Body of pancreas (tissue), 4 donors: ENCODE measurements around the gene ARHGAP24. TPM values are rescaled to one million over a fixed set of nuclear protein-coding genes. Genes with fewer than 3 reads are reported as not detected.

Experiments
- ATAC-seq: fragments of 150-250 bp; one replicate; pipeline ENCODE4 v1.9.1; 2016
- DNase-seq, 4 donors: peaks; one replicate each; pipeline ENCODE4 v3.0.0-alpha.2; 2019
- H3K27ac ChIP-seq, 4 donors: fragments of 200-600 bp; sonication (generic); 1 replicate in 3 of 4; 2 replicates in 1 of 4; pipeline versions ENCODE4 v1.5.1 to v1.6.1; 2016 to 2019; ENCODE audit warnings: mild to moderate bottlenecking in 1 of 4, mixed read lengths in 1 of 4, moderate library complexity in 1 of 4
- H3K27me3 ChIP-seq, 2 donors: fragments of 200-600 bp; sonication (generic); one replicate each; pipeline ENCODE4 v1.6.0; 2016; ENCODE audit warnings: mild to moderate bottlenecking in 1 of 2
- H3K36me3 ChIP-seq, 2 donors: fragments of 200-600 bp; sonication (generic); replicated peaks in 1 of 2; 2 replicates each; pipeline ENCODE4 v1.5.1; 2016; ENCODE audit warnings: low read depth in 2 of 2; ENCODE audit not compliant: insufficient read depth in 1 of 2
- H3K4me1 ChIP-seq: fragments of 200-600 bp; sonication (generic); one replicate; pipeline ENCODE4 v1.6.0; 2016
- H3K4me3 ChIP-seq, 2 donors: fragments of 200-600 bp; sonication (generic); 1 replicate in 1 of 2; 2 replicates in 1 of 2; pipeline ENCODE4 v1.5.1; 2016 to 2019
- H3K9me3 ChIP-seq, 3 donors: fragments of 200-600 bp; sonication (generic); 1 replicate in 2 of 3; 2 replicates in 1 of 3; pipeline ENCODE4 v1.5.1; 2016
- CTCF ChIP-seq, 7 experiments: fragments of 450-650 bp in 4 of 7; fragments of 200-600 bp in 3 of 7; sonication (generic) in 3 of 7; IDR thresholded peaks; one replicate each; pipeline ENCODE4 v1.5.1; 2016 to 2019; ENCODE audit warnings: antibody characterized with exemption in 7 of 7
- POLR2A ChIP-seq, 3 donors: fragments of 450-650 bp; IDR thresholded peaks; one replicate each; pipeline ENCODE4 v1.6.1; 2016; ENCODE audit warnings: antibody characterized with exemption in 3 of 3, mild to moderate bottlenecking in 2 of 3
- WGBS, 2 donors: methylation state at CpG; one replicate each; pipeline ENCODE4 v1.1.5; 2017; 5-methylcytosine and 5-hydroxymethylcytosine counted together
- intact Hi-C: fragments of 100-400 bp; cut with DNase I; formaldehyde crosslinking; loops from one replicate; pipeline ENCODE4 v1.15.1; 2023
- total RNA-seq, 2 donors: library from RNA; depleted of rRNA; stranded (reverse); fragments of >200 nt; gene quantifications; one replicate each; pipeline ENCODE4 v1.1.0, GENCODE V29; 2016

Gene ARHGAP24
- total RNA-seq, 2 donors from 2014 or later, result 43.3 to 113 TPM

- H3K27ac ChIP-seq, result no peak overlapping the region
- no peaks in the 10 kb centered on the region for H3K27me3 ChIP-seq
- ATAC-seq (no peak), DNase-seq (no peak)
- intact Hi-C loops, result no loop called here
- no peaks in the 10 kb centered on the region for H3K9me3 ChIP-seq
- H3K4me1 ChIP-seq, result peaks cover 24% of the 10 kb centered on the region
- no peak overlapping the region for H3K4me3 ChIP-seq
- WGBS, 2 donors, result 84 to 87% methylated on average over 3 of the region's 3 CpGs
- TF ChIP-seq CTCF (IDR thresholded peaks at IDR 0.05), result no peak
- TF ChIP-seq POLR2A (IDR thresholded peaks at IDR 0.05), result no peak
- no peaks in the 10 kb centered on the region for H3K36me3 ChIP-seq
Observed at GRCh38 chr4:85784348-85784747, 309.4 kb downstream of the ARHGAP24 start.

- H3K4me3 ChIP-seq, result no peak overlapping the region
- no peak for ATAC-seq
- H3K4me1 ChIP-seq, result peaks cover 20% of the 10 kb centered on the region
- intact Hi-C loops, result no loop called here
- no peak overlapping the region for H3K27ac ChIP-seq
- no peaks in the 10 kb centered on the region for H3K36me3 ChIP-seq
- TF ChIP-seq CTCF (IDR thresholded peaks at IDR 0.05) (no peak), POLR2A (IDR thresholded peaks at IDR 0.05) (no peak)
- no peaks in the 10 kb centered on the region for H3K9me3 ChIP-seq
- no peak for DNase-seq
- 95% methylated on average over 1 of the region's 1 CpG for WGBS, 2 donors
- no peaks in the 10 kb centered on the region for H3K27me3 ChIP-seq
Observed at GRCh38 chr4:85784947-85785346, 310.0 kb downstream of the ARHGAP24 start.

GRCh38 chr4:85787133-85787532 is 312.2 kb downstream of the ARHGAP24 start:
- H3K4me1 ChIP-seq, result peaks cover 20% of the 10 kb centered on the region
- WGBS, 2 donors, result 83 to 84% methylated on average over 3 of the region's 3 CpGs
- DNase-seq, result no peak
- no peak for TF ChIP-seq CTCF (IDR thresholded peaks at IDR 0.05)
- no peak for TF ChIP-seq POLR2A (IDR thresholded peaks at IDR 0.05)
- intact Hi-C loops, result no loop called here
- no peaks in the 10 kb centered on the region for H3K36me3 ChIP-seq
- peak; percentile 33 for ATAC-seq
- H3K27me3 ChIP-seq, result no peaks in the 10 kb centered on the region
- no peak overlapping the region for H3K27ac ChIP-seq
- H3K4me3 ChIP-seq, result no peak overlapping the region
- no peaks in the 10 kb centered on the region for H3K9me3 ChIP-seq

- TF ChIP-seq POLR2A (IDR thresholded peaks at IDR 0.05) (no peak), CTCF (IDR thresholded peaks at IDR 0.05) (no peak)
- Histone ChIP-seq H3K9me3 (no peaks in the 10 kb centered on the region), H3K4me1 (peaks cover 24% of the 10 kb centered on the region), H3K27ac (no peak overlapping the region), H3K4me3 (no peak overlapping the region), H3K27me3 (no peaks in the 10 kb centered on the region), H3K36me3 (no peaks in the 10 kb centered on the region)
- intact Hi-C loops, result no loop called here
- DNase-seq (no peak), ATAC-seq (no peak)
- WGBS, 2 donors, result 46 to 52% methylated on average over 2 of the region's 2 CpGs
Observed at GRCh38 chr4:85788604-85789003, 313.7 kb downstream of the ARHGAP24 start.

- Histone ChIP-seq H3K36me3 (no peaks in the 10 kb centered on the region), H3K4me1 (peaks cover 18% of the 10 kb centered on the region), H3K27me3 (no peaks in the 10 kb centered on the region), H3K4me3 (no peak overlapping the region), H3K27ac (no peak overlapping the region), H3K9me3 (no peaks in the 10 kb centered on the region)
- no peak for ATAC-seq
- no peak for DNase-seq
- intact Hi-C loops, result no loop called here
- 93 to 97% methylated on average over 3 of the region's 3 CpGs for WGBS, 2 donors
- no peak for TF ChIP-seq CTCF (IDR thresholded peaks at IDR 0.05)
- TF ChIP-seq POLR2A (IDR thresholded peaks at IDR 0.05), result no peak
Observed at GRCh38 chr4:85789241-85789640, 314.3 kb downstream of the ARHGAP24 start.
